SK-N-SH (cell line): Measurements from ENCODE around the gene PARN.

Experiments used
- CTCF ChIP-seq: fragments of 200-600 bp; sonication (generic); IDR thresholded peaks from 2 replicates; pipeline ENCODE4 v1.6.1; 2017; ENCODE audit warnings: antibody characterized with exemption, mild to moderate bottlenecking, moderate library complexity
- IRF3 ChIP-seq: fragments of 150-350 bp; IDR thresholded peaks from 2 replicates; pipeline ENCODE4 v1.6.1; 2016; ENCODE audit warnings: mild to moderate bottlenecking, low read depth, low read length

GRCh38 chr16:14399378-14400284, 230.4 kb downstream of the PARN start:
- no peak for TF ChIP-seq CTCF
- TF ChIP-seq IRF3, result no peak
